MM.1S (cell line): Measurements from ENCODE around the gene TP63.

ENCODE experiments used
- DNase-seq: peaks from one replicate; pipeline ENCODE4 v3.0.0-alpha.2; 2015
- H2AFZ ChIP-seq: fragments of 300-600 bp; sonication (generic); 2 replicates; pipeline ENCODE4 v1.6.0; 2016; ENCODE audit warnings: antibody characterized with exemption, low read length
- H3F3A ChIP-seq: fragments of 300-600 bp; sonication (generic); 2 replicates; pipeline ENCODE4 v1.6.1; 2016; ENCODE audit warnings: mild to moderate bottlenecking, antibody characterized with exemption, low read length, moderate library complexity, mixed read lengths; ENCODE audit not compliant: insufficient read depth
- H3K27ac ChIP-seq: fragments of 300-600 bp; sonication (generic); 2 replicates; pipeline ENCODE4 v1.5.1; 2016; ENCODE audit warnings: mild to moderate bottlenecking, low read length
- H3K27me3 ChIP-seq: fragments of 300-600 bp; sonication (generic); replicated peaks from 2 replicates; pipeline ENCODE4 v1.6.0; 2016; ENCODE audit warnings: low read length; ENCODE audit not compliant: insufficient read depth
- H3K36me3 ChIP-seq: fragments of 300-600 bp; sonication (generic); replicated peaks from 2 replicates; pipeline ENCODE4 v1.6.1; 2016; ENCODE audit warnings: mild to moderate bottlenecking, low read length, mixed read lengths; ENCODE audit not compliant: insufficient read depth
- H3K4me1 ChIP-seq: fragments of 300-600 bp; sonication (generic); 2 replicates; pipeline ENCODE4 v1.6.1; 2016; ENCODE audit warnings: low read length, mixed read lengths
- H3K4me2 ChIP-seq: fragments of 300-600 bp; sonication (generic); 2 replicates; pipeline ENCODE4 v1.6.0; 2016; ENCODE audit warnings: low read depth, low read length
- H3K4me3 ChIP-seq: fragments of 300-600 bp; sonication (generic); 2 replicates; pipeline ENCODE4 v1.5.1; 2016; ENCODE audit warnings: low read length, mixed read lengths
- H3K79me2 ChIP-seq: fragments of 300-600 bp; sonication (generic); 2 replicates; pipeline ENCODE4 v1.6.1; 2016; ENCODE audit warnings: mixed run types, low read length, mixed read lengths
- H3K9ac ChIP-seq: fragments of 300-600 bp; sonication (generic); 2 replicates; pipeline ENCODE4 v1.6.1; 2016; ENCODE audit warnings: low read length, mixed read lengths
- H3K9me2 ChIP-seq: fragments of 300-600 bp; sonication (generic); replicated peaks from 2 replicates; pipeline ENCODE4 v1.6.1; 2016; ENCODE audit warnings: mild to moderate bottlenecking, low read length, mixed read lengths; ENCODE audit not compliant: insufficient read depth
- H3K9me3 ChIP-seq: fragments of 300-600 bp; sonication (generic); replicated peaks from 2 replicates; pipeline ENCODE4 v1.6.1; 2016; ENCODE audit warnings: mild to moderate bottlenecking, low read length, mixed read lengths; ENCODE audit not compliant: insufficient read depth
- H4K20me1 ChIP-seq: fragments of 300-600 bp; sonication (generic); 2 replicates; pipeline ENCODE4 v1.6.1; 2016; ENCODE audit warnings: mild to moderate bottlenecking, low read length, moderate library complexity, mixed read lengths; ENCODE audit not compliant: insufficient read depth
- CTCF ChIP-seq: fragments of 300-600 bp; sonication (generic); IDR thresholded peaks from 2 replicates; pipeline ENCODE4 v1.5.1; 2016; ENCODE audit warnings: antibody characterized with exemption, low read length, mixed read lengths
- EZH2 ChIP-seq: fragments of 300-600 bp; sonication (generic); optimal IDR thresholded peaks from 2 replicates; pipeline ENCODE3; 2017; ENCODE audit warnings: low read depth, mild to moderate bottlenecking, antibody characterized with exemption, low read length, mixed read lengths
- EZH2phosphoT487 ChIP-seq: fragments of 300-600 bp; sonication (generic); IDR thresholded peaks from 2 replicates; pipeline ENCODE4 v1.6.1; 2018; ENCODE audit warnings: antibody characterized with exemption, low read length

Gene TP63

GRCh38 chr3:189685860-189686259 lies 54.7 kb downstream of the TP63 start:
- Histone ChIP-seq H3K9me3 (no peaks in the 10 kb centered on the region), H3K9ac (no peak overlapping the region), H2AFZ (no peak overlapping the region), H3K4me1 (no peaks in the 10 kb centered on the region), H3K4me2 (no peak overlapping the region), H3F3A (no peaks in the 10 kb centered on the region), H3K27me3 (no peaks in the 10 kb centered on the region), H3K79me2 (no peaks in the 10 kb centered on the region), H3K9me2 (no peaks in the 10 kb centered on the region), H3K4me3 (no peak overlapping the region), H4K20me1 (no peaks in the 10 kb centered on the region), H3K36me3 (no peaks in the 10 kb centered on the region), H3K27ac (no peak overlapping the region)
- no peak for DNase-seq
- TF ChIP-seq CTCF = no peak

GRCh38 chr3:189687475-189687874 lies 56.3 kb downstream of the TP63 start:
- Histone ChIP-seq H3K9me3 (no peaks in the 10 kb centered on the region), H3K9me2 (no peaks in the 10 kb centered on the region), H4K20me1 (no peaks in the 10 kb centered on the region), H3K27me3 (no peaks in the 10 kb centered on the region), H2AFZ (no peak overlapping the region), H3F3A (no peaks in the 10 kb centered on the region), H3K27ac (no peak overlapping the region), H3K79me2 (no peaks in the 10 kb centered on the region), H3K4me3 (no peak overlapping the region), H3K36me3 (no peaks in the 10 kb centered on the region), H3K4me1 (no peaks in the 10 kb centered on the region), H3K9ac (no peak overlapping the region), H3K4me2 (no peak overlapping the region)
- TF ChIP-seq CTCF = no peak
- no peak for TF ChIP-seq EZH2
- TF ChIP-seq EZH2phosphoT487 = no peak
- no peak for DNase-seq

GRCh38 chr3:189688262-189688661 lies 57.1 kb downstream of the TP63 start:
- no peaks in the 10 kb centered on the region for H3K9me2 ChIP-seq
- no peaks in the 10 kb centered on the region for H3K36me3 ChIP-seq
- no peaks in the 10 kb centered on the region for H4K20me1 ChIP-seq
- no peaks in the 10 kb centered on the region for H3K9me3 ChIP-seq
- no peak overlapping the region for H3K27ac ChIP-seq
- H2AFZ ChIP-seq = no peak overlapping the region
- no peak for TF ChIP-seq EZH2
- TF ChIP-seq EZH2phosphoT487 = no peak
- no peak for TF ChIP-seq CTCF
- no peaks in the 10 kb centered on the region for H3K27me3 ChIP-seq
- no peaks in the 10 kb centered on the region for H3K4me1 ChIP-seq
- H3F3A ChIP-seq = no peaks in the 10 kb centered on the region
- no peak overlapping the region for H3K4me2 ChIP-seq
- H3K9ac ChIP-seq = no peak overlapping the region
- no peak overlapping the region for H3K4me3 ChIP-seq
- H3K79me2 ChIP-seq = no peaks in the 10 kb centered on the region
- no peak for DNase-seq

- no peaks in the 10 kb centered on the region for H3K9me2 ChIP-seq
- no peak for DNase-seq
- no peaks in the 10 kb centered on the region for H3K4me1 ChIP-seq
- no peaks in the 10 kb centered on the region for H3K27me3 ChIP-seq
- H3K4me3 ChIP-seq = no peak overlapping the region
- H3K79me2 ChIP-seq = no peaks in the 10 kb centered on the region
- H3F3A ChIP-seq = no peaks in the 10 kb centered on the region
- H3K9ac ChIP-seq = no peak overlapping the region
- no peak overlapping the region for H3K4me2 ChIP-seq
- H3K27ac ChIP-seq = no peak overlapping the region
- H4K20me1 ChIP-seq = no peaks in the 10 kb centered on the region
- no peak for TF ChIP-seq EZH2phosphoT487
- no peak for TF ChIP-seq EZH2
- TF ChIP-seq CTCF = no peak
- no peak overlapping the region for H2AFZ ChIP-seq
- H3K9me3 ChIP-seq = no peaks in the 10 kb centered on the region
- no peaks in the 10 kb centered on the region for H3K36me3 ChIP-seq
These were observed 58.4 kb downstream of the TP63 start for GRCh38 chr3:189689625-189690024.
